ENCODE measurements around the gene ANTXR1.

The ANTXR1 gene

DNA sequence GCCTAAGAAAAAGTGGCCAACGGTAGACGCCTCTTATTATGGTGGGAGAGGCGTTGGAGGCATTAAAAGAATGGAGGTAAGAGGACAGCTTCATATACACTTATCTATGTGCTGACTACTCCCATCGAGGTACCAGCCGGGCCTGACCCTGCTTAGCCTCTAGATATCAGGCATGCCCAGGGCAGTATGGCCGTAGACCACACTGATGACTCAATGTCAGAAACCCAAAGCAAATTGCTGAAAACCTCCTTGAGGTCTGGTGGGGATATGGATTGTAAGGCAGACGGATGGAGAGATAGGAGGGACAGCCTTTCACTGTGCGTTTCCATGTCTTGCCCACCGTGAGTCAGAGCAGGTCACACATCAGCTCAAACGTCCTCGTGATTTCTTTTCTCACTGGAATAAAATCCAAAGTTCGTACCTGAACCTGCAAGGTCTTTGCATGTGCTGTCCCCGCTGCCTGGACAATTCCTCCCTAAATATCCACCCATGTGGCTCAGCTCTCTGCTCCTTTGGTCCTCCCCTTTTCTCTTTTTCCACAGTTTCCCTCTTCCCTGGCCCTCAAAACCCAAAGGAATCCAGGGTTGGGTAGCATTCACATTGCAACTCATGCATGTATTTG lies 168.9 kb downstream of the ANTXR1 start:
- no peak for DNase-seq (ENCODE audit: extremely low read depth, low read depth)
- TF ChIP-seq, protein P1, sequence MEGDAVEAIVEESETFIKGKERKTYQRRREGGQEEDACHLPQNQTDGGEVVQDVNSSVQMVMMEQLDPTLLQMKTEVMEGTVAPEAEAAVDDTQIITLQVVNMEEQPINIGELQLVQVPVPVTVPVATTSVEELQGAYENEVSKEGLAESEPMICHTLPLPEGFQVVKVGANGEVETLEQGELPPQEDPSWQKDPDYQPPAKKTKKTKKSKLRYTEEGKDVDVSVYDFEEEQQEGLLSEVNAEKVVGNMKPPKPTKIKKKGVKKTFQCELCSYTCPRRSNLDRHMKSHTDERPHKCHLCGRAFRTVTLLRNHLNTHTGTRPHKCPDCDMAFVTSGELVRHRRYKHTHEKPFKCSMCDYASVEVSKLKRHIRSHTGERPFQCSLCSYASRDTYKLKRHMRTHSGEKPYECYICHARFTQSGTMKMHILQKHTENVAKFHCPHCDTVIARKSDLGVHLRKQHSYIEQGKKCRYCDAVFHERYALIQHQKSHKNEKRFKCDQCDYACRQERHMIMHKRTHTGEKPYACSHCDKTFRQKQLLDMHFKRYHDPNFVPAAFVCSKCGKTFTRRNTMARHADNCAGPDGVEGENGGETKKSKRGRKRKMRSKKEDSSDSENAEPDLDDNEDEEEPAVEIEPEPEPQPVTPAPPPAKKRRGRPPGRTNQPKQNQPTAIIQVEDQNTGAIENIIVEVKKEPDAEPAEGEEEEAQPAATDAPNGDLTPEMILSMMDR (IDR thresholded peaks at IDR 0.05; ENCODE audit: low read depth, low read length, missing control alignments): no peak
- H3K4me3 ChIP-seq (replicated peaks; ENCODE audit: low read depth, low read length): no peak overlapping the region

DNA sequence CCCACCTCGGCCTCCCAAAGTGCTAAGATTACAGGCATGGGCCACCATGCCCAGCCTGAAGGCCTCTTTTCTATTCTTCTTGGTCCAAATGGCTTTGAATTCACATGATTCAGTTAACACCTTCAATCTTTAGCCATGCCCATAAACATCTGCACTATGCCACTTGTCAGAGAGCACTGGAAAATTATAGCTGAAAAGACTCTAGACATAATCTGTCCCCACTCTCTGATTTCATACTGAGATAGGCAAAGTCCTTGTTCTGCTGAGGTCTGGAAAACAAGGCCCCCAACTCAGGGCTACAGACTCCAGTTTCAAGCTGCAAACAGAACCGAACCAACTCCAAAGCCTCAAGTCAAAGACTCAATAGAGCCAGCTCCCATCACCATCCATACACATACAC lies 170.7 kb downstream of the ANTXR1 start:
- DNase-seq (ENCODE audit: extremely low read depth, low read depth): no peak
- H3K4me3 ChIP-seq (replicated peaks; ENCODE audit: low read depth, low read length): no peak overlapping the region
- TF ChIP-seq, protein P1 (IDR thresholded peaks at IDR 0.05; ENCODE audit: low read depth, low read length, missing control alignments): no peak

DNA sequence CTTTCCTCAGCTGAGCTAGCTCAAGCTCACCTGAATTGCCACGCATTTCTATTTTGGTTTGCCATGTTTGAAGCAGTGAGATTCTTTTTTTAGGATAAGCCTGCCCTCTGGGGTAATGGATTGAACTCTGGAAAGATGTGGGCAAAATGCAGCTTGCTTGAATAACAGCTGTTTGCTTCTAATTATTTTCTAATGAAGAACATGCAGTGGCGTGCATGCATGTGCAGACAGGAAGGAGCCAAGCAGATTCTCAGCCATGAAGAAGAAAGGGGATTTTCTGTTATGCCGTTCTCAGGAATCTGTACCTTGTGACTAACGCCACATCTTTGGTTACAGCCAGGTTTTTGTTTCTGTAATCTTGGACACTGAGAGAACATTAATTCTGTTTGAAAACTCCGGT lies 171.2 kb downstream of the ANTXR1 start:
- no peak for DNase-seq (ENCODE audit: extremely low read depth, low read depth)
- H3K4me3 ChIP-seq (replicated peaks; ENCODE audit: low read depth, low read length): no peak overlapping the region
- TF ChIP-seq, protein P1 (IDR thresholded peaks at IDR 0.05; ENCODE audit: low read depth, low read length, missing control alignments): no peak

DNA sequence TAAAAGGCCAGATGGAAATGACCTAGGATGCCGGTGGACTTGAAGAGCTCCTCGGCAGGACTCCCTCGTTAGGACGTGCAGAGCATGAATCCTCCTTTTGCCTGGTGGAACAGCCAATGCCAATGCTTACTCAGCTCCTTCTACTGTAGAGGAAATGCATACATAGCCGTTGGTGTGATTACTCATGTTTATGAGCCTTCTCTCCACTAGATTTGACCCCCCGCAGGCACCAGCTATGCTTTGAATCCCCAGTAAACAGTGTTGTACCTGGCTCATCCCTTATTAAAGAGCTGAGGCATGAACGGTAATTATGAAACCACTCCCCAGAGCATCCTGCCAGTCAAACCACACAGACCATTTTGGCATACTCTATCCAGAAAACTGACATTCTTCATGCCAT lies 172.8 kb downstream of the ANTXR1 start:
- no peak for DNase-seq (ENCODE audit: extremely low read depth, low read depth)
- no peak overlapping the region for H3K4me3 ChIP-seq (replicated peaks; ENCODE audit: low read depth, low read length)
- TF ChIP-seq, protein P1 (IDR thresholded peaks at IDR 0.05; ENCODE audit: low read depth, low read length, missing control alignments): no peak

DNA sequence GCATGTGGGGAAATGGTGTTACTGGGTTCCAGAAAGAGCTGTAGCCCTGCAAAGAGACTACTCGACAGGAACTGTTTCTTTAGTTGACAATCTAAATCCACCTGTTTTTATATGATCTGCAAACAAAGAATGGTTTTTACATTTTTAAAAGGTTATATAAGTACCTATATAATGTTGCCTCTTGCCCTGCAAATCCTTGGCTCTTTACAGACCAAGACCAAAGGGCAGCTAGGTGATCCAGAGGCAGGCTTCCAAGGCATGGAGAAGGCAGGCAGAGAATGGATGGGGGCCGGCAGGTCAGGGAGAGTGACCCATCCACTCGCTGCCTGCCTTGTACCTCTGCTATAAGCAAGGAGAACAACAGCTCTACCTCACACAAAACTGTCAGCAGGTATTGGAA lies 173.6 kb downstream of the ANTXR1 start:
- no peak for DNase-seq (ENCODE audit: extremely low read depth, low read depth)
- H3K4me3 ChIP-seq (replicated peaks; ENCODE audit: low read depth, low read length): no peak overlapping the region
- TF ChIP-seq, protein P1 (IDR thresholded peaks at IDR 0.05; ENCODE audit: low read depth, low read length, missing control alignments): no peak

DNA sequence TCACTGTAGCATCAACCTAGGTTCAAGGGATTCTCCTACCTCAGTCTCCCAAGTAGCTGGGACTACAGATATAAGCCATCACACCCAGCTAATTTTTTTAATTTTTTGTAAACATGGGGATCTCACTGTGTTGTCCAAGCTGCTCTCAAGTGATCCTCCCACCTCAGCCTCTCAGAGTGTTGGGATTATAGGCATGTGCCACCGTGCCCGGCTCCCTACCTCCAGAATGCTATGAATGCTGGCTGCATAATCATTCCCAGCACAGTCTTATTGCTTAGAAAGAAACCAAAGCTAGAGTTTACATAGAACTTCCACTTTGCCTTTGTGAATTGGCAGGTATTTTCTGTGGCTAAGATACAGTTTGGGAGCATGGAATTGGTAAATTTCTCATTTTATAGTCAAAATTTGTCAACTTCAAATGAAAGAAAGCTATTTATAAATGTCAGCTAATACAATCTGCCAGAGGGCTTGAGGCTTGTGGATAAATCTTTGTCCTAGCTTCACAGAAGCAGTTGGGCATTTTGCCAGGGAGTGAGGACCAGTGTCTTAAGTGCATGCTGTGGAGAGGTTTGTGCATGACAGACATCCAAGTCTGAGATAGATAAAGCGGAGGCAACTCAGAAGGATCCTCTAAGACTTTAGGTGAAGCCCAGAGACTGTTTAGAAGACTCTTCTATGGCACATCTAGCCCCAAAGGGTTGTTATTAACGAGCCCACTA lies 175.4 kb downstream of the ANTXR1 start:
- TF ChIP-seq, protein P1 (IDR thresholded peaks at IDR 0.05; ENCODE audit: low read depth, low read length, missing control alignments): no peak
- DNase-seq (ENCODE audit: extremely low read depth, low read depth): no peak
- H3K4me3 ChIP-seq (replicated peaks; ENCODE audit: low read depth, low read length): no peak overlapping the region
